GM12801 (cell line): Measurements from ENCODE around the gene LRRC31.

Experiments
- CTCF ChIP-seq: IDR thresholded peaks from one replicate; pipeline ENCODE4 v1.5.1; 2011; ENCODE audit warnings: control low read depth; ENCODE audit not compliant: insufficient read length; ENCODE audit errors: extremely low read depth

The LRRC31 gene

GRCh38 chr3:169846458-169847193 lies 23.1 kb downstream of the LRRC31 start:
- no peak for TF ChIP-seq CTCF

GRCh38 chr3:169842960-169843359 lies 26.8 kb downstream of the LRRC31 start:
- TF ChIP-seq CTCF, result no peak

GRCh38 chr3:169841171-169841570 lies 28.6 kb downstream of the LRRC31 start:
- TF ChIP-seq CTCF, result no peak

GRCh38 chr3:169838511-169839030 lies 31.2 kb downstream of the LRRC31 start:
- no peak for TF ChIP-seq CTCF

GRCh38 chr3:169836942-169837275 lies 32.8 kb downstream of the LRRC31 start:
- no peak for TF ChIP-seq CTCF

- no peak for TF ChIP-seq CTCF
Observed at GRCh38 chr3:169836078-169836941, 33.4 kb downstream of the LRRC31 start.

- TF ChIP-seq CTCF, result no peak
Observed at GRCh38 chr3:169835533-169835932, 34.2 kb downstream of the LRRC31 start.
